Lower leg skin (tissue), 4 donors: ENCODE data around the gene FAM174C. TPM values are rescaled to one million over a fixed set of nuclear protein-coding genes. Genes with fewer than 3 reads are reported as not detected.

ENCODE experiments used
- DNase-seq, 2 donors: peaks; one replicate each; pipeline ENCODE4 v3.0.0-alpha.2; 2019; ENCODE audit warnings: low spot score in 2 of 2
- H3K4me3 ChIP-seq: fragments of 200-600 bp; sonication (generic); 2 replicates; pipeline ENCODE4 v1.5.1; 2017; ENCODE audit warnings: mild to moderate bottlenecking, low read depth; ENCODE audit not compliant: poor library complexity, severe bottlenecking
- POLR2A ChIP-seq, 2 donors: fragments of 450-650 bp; IDR thresholded peaks; one replicate each; pipeline ENCODE4 v1.6.1; 2016 to 2017; ENCODE audit warnings: antibody characterized with exemption in 2 of 2, mild to moderate bottlenecking in 1 of 2, moderate library complexity in 1 of 2
- WGBS, 2 donors: methylation state at CpG; one replicate each; pipeline ENCODE4 v1.1.5; 2018; 5-methylcytosine and 5-hydroxymethylcytosine counted together
- intact Hi-C: fragments of 100-400 bp; cut with DNase I; formaldehyde crosslinking; loops from one replicate; pipeline ENCODE4 v1.15.0; 2023; ENCODE audit warnings: low total_unique reads
- total RNA-seq, 4 donors: library from RNA; depleted of rRNA; stranded (reverse); fragments of >200 nt; gene quantifications; one replicate each; pipeline ENCODE4 v1.1.0, GENCODE V29; 2016
- TF ChIP-seq, protein P1 (sequence below), 3 donors: fragments of 450-650 bp; IDR thresholded peaks; one replicate each; pipeline ENCODE4 v1.5.1; 2016; ENCODE audit warnings: antibody characterized with exemption in 3 of 3, mild to moderate bottlenecking in 3 of 3, moderate library complexity in 2 of 3

The FAM174C gene
- total RNA-seq, 4 donors from 2014 or later, result 66.3 to 74.1 (median 68.8) TPM

- TF ChIP-seq, protein P1, sequence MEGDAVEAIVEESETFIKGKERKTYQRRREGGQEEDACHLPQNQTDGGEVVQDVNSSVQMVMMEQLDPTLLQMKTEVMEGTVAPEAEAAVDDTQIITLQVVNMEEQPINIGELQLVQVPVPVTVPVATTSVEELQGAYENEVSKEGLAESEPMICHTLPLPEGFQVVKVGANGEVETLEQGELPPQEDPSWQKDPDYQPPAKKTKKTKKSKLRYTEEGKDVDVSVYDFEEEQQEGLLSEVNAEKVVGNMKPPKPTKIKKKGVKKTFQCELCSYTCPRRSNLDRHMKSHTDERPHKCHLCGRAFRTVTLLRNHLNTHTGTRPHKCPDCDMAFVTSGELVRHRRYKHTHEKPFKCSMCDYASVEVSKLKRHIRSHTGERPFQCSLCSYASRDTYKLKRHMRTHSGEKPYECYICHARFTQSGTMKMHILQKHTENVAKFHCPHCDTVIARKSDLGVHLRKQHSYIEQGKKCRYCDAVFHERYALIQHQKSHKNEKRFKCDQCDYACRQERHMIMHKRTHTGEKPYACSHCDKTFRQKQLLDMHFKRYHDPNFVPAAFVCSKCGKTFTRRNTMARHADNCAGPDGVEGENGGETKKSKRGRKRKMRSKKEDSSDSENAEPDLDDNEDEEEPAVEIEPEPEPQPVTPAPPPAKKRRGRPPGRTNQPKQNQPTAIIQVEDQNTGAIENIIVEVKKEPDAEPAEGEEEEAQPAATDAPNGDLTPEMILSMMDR (IDR thresholded peaks at IDR 0.05), result no peak
- no peak for TF ChIP-seq POLR2A (IDR thresholded peaks at IDR 0.05)
- 52 to 70% methylated on average over 8 of the region's 8 CpGs for WGBS, 2 donors
These were observed 17.2 kb upstream of the FAM174C start for GRCh38 chr19:1258163-1258492.

DNA sequence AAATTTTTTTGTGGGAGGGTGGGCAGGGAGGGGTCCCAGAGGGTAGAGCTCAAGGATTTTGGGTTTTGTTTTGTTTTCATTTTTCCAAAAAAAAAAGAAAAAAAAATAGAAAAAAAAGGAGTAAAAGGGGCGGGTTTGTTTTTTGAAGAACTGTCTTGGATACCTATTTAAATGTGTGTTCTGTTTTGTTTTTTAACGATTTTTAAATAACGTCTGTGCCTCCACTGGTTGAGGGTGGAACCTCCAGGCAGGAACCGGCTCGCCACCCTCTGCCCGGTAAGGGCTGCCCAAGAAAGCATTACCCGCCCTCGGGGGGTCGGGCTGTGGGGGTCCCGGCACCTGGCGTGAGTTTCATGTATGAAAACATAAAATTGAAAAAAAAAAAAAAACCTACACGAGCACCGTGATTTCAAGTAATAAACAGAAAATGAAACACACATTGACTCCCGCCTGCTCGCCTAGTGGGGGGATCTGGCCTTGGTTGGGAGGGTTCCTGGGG is 16.6 kb upstream of the FAM174C start:
- 7 to 8% methylated on average over 15 of the region's 15 CpGs for WGBS, 2 donors
- DNase-seq, result no peak
- intact Hi-C loops, result no loop called here
- H3K4me3 ChIP-seq, result no peak overlapping the region
- no peak for TF ChIP-seq POLR2A (IDR thresholded peaks at IDR 0.05)

More at GRCh38 chr19:1258163-1258492, 17.2 kb upstream of the FAM174C start:
- intact Hi-C loops, result no loop called here
- DNase-seq, result no peak
- no peak overlapping the region for H3K4me3 ChIP-seq

GRCh38 chr19:1259206-1259875 is 16.0 kb upstream of the FAM174C start:
- WGBS, 2 donors, result 5 to 8% methylated on average over 11 to 12 of the region's 17 CpGs

GRCh38 chr19:1259876-1260748 is 15.2 kb upstream of the FAM174C start:
- DNase-seq, result peak in 1 of 2 donors; percentile 90
- TF ChIP-seq, protein P1 (IDR thresholded peaks at IDR 0.05), result no peak
- TF ChIP-seq POLR2A (IDR thresholded peaks at IDR 0.05), result no peak
- 17 to 29% methylated on average over 20 to 29 of the region's 33 CpGs for WGBS, 2 donors
- intact Hi-C loops, result no loop called here
- no peak overlapping the region for H3K4me3 ChIP-seq

More at GRCh38 chr19:1259206-1259875, 16.0 kb upstream of the FAM174C start:
- peak in 1 of 2 donors; percentile 96 for DNase-seq
- TF ChIP-seq, protein P1 (IDR thresholded peaks at IDR 0.05), result peak in 1 of 3 donors; percentile 24
- no peak for TF ChIP-seq POLR2A (IDR thresholded peaks at IDR 0.05)
- H3K4me3 ChIP-seq, result no peak overlapping the region
- intact Hi-C loops, result no loop called here

- peak; percentile 93 to 99 for DNase-seq
- peak overlapping the region; percentile 45 for H3K4me3 ChIP-seq
- intact Hi-C loops, result no loop called here
- no peak for TF ChIP-seq POLR2A (IDR thresholded peaks at IDR 0.05)
- TF ChIP-seq, protein P1 (IDR thresholded peaks at IDR 0.05), result no peak
- 0 to 1% methylated on average over 30 to 44 of the region's 83 CpGs for WGBS, 2 donors
These were observed 14.4 kb upstream of the FAM174C start for GRCh38 chr19:1260749-1261537.

DNA sequence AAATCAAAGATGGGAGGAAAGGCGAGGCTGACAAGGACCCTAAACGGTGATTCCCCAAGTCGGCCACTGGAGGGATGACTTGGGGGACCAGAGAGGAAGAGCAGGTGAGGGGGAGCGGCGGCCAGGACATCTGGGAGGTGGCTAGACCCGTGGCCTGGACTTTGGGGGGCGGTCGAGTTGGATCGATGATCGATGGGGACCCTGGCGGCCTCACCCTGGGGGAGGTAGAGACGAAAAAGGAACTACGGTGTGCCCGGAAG is 13.9 kb upstream of the FAM174C start:
- WGBS, 2 donors, result 5 to 15% methylated on average over 14 of the region's 14 CpGs
- no peak overlapping the region for H3K4me3 ChIP-seq
- TF ChIP-seq, protein P1 (IDR thresholded peaks at IDR 0.05), result no peak
- TF ChIP-seq POLR2A (IDR thresholded peaks at IDR 0.05), result no peak
- intact Hi-C loops, result no loop called here
- DNase-seq, result no peak
